Fibroblast of skin of right biceps (primary cell): ENCODE measurements around the gene MUSK.

Experiments used
- DNase-seq: peaks from one replicate; pipeline ENCODE4 v3.0.0-alpha.2; 2013

MUSK gene

GRCh38 chr9:110695846-110696245 lies 27.3 kb downstream of the MUSK start:
- peak; percentile 53 for DNase-seq

GRCh38 chr9:110700953-110701352 lies 32.4 kb downstream of the MUSK start:
- peak; percentile 55 for DNase-seq

GRCh38 chr9:110703669-110704068 lies 35.1 kb downstream of the MUSK start:
- DNase-seq: no peak

- DNase-seq: no peak
These were observed 38.8 kb downstream of the MUSK start for GRCh38 chr9:110707419-110707818.

- DNase-seq: no peak
These were observed 41.8 kb downstream of the MUSK start for GRCh38 chr9:110710420-110710819.

GRCh38 chr9:110712955-110713354 lies 44.4 kb downstream of the MUSK start:
- DNase-seq: peak; percentile 76

GRCh38 chr9:110714314-110714713 lies 45.7 kb downstream of the MUSK start:
- DNase-seq: no peak

- DNase-seq: no peak
These were observed 59.5 kb downstream of the MUSK start for GRCh38 chr9:110728058-110728457.

GRCh38 chr9:110729641-110730040 lies 61.0 kb downstream of the MUSK start:
- DNase-seq: no peak

- no peak for DNase-seq
These were observed 62.9 kb downstream of the MUSK start for GRCh38 chr9:110731437-110732028.

GRCh38 chr9:110738982-110739381 lies 70.4 kb downstream of the MUSK start:
- DNase-seq: peak; percentile 44

- peak; percentile 82 for DNase-seq
These were observed 74.3 kb downstream of the MUSK start for GRCh38 chr9:110742741-110743371.

- peak; percentile 99 for DNase-seq
These were observed 76.3 kb downstream of the MUSK start for GRCh38 chr9:110744715-110745384.

- peak; percentile 63 for DNase-seq
These were observed 77.1 kb downstream of the MUSK start for GRCh38 chr9:110745676-110746075.

- DNase-seq: no peak
These were observed 77.8 kb downstream of the MUSK start for GRCh38 chr9:110746211-110746930.

- DNase-seq: no peak
These were observed 79.8 kb downstream of the MUSK start for GRCh38 chr9:110748251-110748893.

- DNase-seq: peak; percentile 37
These were observed 81.7 kb downstream of the MUSK start for GRCh38 chr9:110750272-110750671.

GRCh38 chr9:110751971-110752370 lies 83.4 kb downstream of the MUSK start:
- DNase-seq: no peak

GRCh38 chr9:110752766-110753165 lies 84.2 kb downstream of the MUSK start:
- DNase-seq: peak; percentile 96

GRCh38 chr9:110753731-110754231 lies 85.2 kb downstream of the MUSK start:
- peak; percentile 51 for DNase-seq

GRCh38 chr9:110755179-110755578 lies 86.6 kb downstream of the MUSK start:
- no peak for DNase-seq

GRCh38 chr9:110758201-110758600 lies 89.6 kb downstream of the MUSK start:
- DNase-seq: no peak

- DNase-seq: peak; percentile 41
These were observed 94.2 kb downstream of the MUSK start for GRCh38 chr9:110762783-110763182.
